Neural progenitor cell (in vitro differentiated cells): ENCODE results near the gene SRPK1. TPM values are rescaled to one million over a fixed set of nuclear protein-coding genes. Genes with fewer than 3 reads are reported as not detected.
"Not testable (repeated sequence)": the region's sequence is repeated elsewhere in the genome, so short reads cannot be mapped to it uniquely, and the experiment has no call there.

ENCODE experiments used
- DNase-seq: peaks from one replicate; pipeline ENCODE4 v3.0.0-alpha.2; 2016; ENCODE audit warnings: low spot score
- H2AFZ ChIP-seq: fragments of 200-600 bp; sonication (generic); replicated peaks from 2 replicates; pipeline ENCODE4 v1.6.1; 2016; ENCODE audit warnings: antibody characterized with exemption
- H3F3A ChIP-seq: fragments of 200-600 bp; sonication (generic); 2 replicates; pipeline ENCODE4 v1.6.1; 2016; ENCODE audit warnings: antibody characterized with exemption, low read depth
- H3K27ac ChIP-seq: fragments of 200-600 bp; sonication (generic); 2 replicates; pipeline ENCODE4 v1.5.1; 2016; ENCODE audit warnings: mild to moderate bottlenecking
- H3K27me3 ChIP-seq: fragments of 200-600 bp; sonication (generic); 2 replicates; pipeline ENCODE4 v1.6.1; 2016; ENCODE audit warnings: mild to moderate bottlenecking, moderate library complexity
- H3K36me3 ChIP-seq: fragments of 200-600 bp; sonication (generic); 2 replicates; pipeline ENCODE4 v1.5.1; 2016
- H3K4me1 ChIP-seq: fragments of 200-600 bp; sonication (generic); 2 replicates; pipeline ENCODE4 v1.6.1; 2016; ENCODE audit warnings: mixed run types
- H3K4me2 ChIP-seq: fragments of 200-600 bp; sonication (generic); 2 replicates; pipeline ENCODE4 v1.6.1; 2016
- H3K4me3 ChIP-seq: fragments of 200-600 bp; sonication (generic); 2 replicates; pipeline ENCODE4 v1.5.1; 2016
- H3K79me2 ChIP-seq: fragments of 200-600 bp; sonication (generic); 2 replicates; pipeline ENCODE4 v1.6.1; 2016; ENCODE audit warnings: low read depth
- H3K9ac ChIP-seq: fragments of 200-600 bp; sonication (generic); 2 replicates; pipeline ENCODE4 v1.6.1; 2016
- H3K9me3 ChIP-seq: fragments of 200-600 bp; sonication (generic); 2 replicates; pipeline ENCODE4 v1.5.1; 2016; ENCODE audit warnings: low read depth
- H4K20me1 ChIP-seq: fragments of 200-600 bp; sonication (generic); 2 replicates; pipeline ENCODE4 v1.6.1; 2016; ENCODE audit warnings: low read depth
- H3K27ac Mint-ChIP-seq: 3 replicates; pipeline ENCODE4 v1.8.0; 2021; ENCODE audit warnings: mixed read lengths
- H3K27me3 Mint-ChIP-seq: 2 replicates; pipeline ENCODE4 v1.8.0; 2022; ENCODE audit warnings: low read depth, mild to moderate bottlenecking, inconsistent platforms, moderate library complexity, mixed read lengths; ENCODE audit not compliant: insufficient read depth
- H3K36me3 Mint-ChIP-seq: 3 replicates; pipeline ENCODE4 v1.8.0; 2021; ENCODE audit warnings: mixed read lengths
- H3K4me1 Mint-ChIP-seq: 3 replicates; pipeline ENCODE4 v1.8.0; 2021; ENCODE audit warnings: mixed read lengths
- H3K4me3 Mint-ChIP-seq: 3 replicates; pipeline ENCODE4 v1.8.0; 2021; ENCODE audit warnings: mild to moderate bottlenecking, moderate library complexity, mixed read lengths
- H3K9me3 Mint-ChIP-seq: 3 replicates; pipeline ENCODE4 v1.8.0; 2020; ENCODE audit warnings: mixed read lengths
- CTCF ChIP-seq: fragments of 200-600 bp; sonication (generic); IDR thresholded peaks from 2 replicates; pipeline ENCODE4 v1.5.1; 2017; ENCODE audit warnings: antibody characterized with exemption, mild to moderate bottlenecking
- EZH2 ChIP-seq: fragments of 200-600 bp; sonication (generic); IDR thresholded peaks from 2 replicates; pipeline ENCODE4 v1.6.1; 2017; ENCODE audit warnings: antibody characterized with exemption, mild to moderate bottlenecking, moderate library complexity
- EZH2phosphoT487 ChIP-seq: fragments of 200-600 bp; sonication (generic); IDR thresholded peaks from 2 replicates; pipeline ENCODE4 v1.6.1; 2017; ENCODE audit warnings: antibody characterized with exemption
- total RNA-seq: library from RNA; depleted of rRNA; stranded (reverse); fragments of >200 nt; gene quantifications from 2 replicates; pipeline ENCODE4 v1.2.3, GENCODE V29; 2015; ENCODE audit warnings: low replicate concordance

SRPK1 gene
- total RNA-seq, 1 donor from 2014 or later: 181 TPM

- Histone ChIP-seq H3K4me3 (peak overlapping the region; percentile 66), H3K27me3 (no peaks in the 10 kb centered on the region), H4K20me1 (peaks cover 42% of the 10 kb centered on the region), H3K79me2 (peaks cover 54% of the 10 kb centered on the region), H3K9me3 (no peaks in the 10 kb centered on the region), H2AFZ (peak overlapping the region; percentile 26), H3K36me3 (peaks cover 3% of the 10 kb centered on the region), H3K4me1 (peaks cover 38% of the 10 kb centered on the region), H3K27ac (no peak overlapping the region), H3K4me2 (peak overlapping the region; percentile 87), H3F3A (peaks cover 14% of the 10 kb centered on the region), H3K9ac (peak overlapping the region; percentile 33)
- H3K9me3 Mint-ChIP-seq: no peaks in the 10 kb centered on the region
- H3K27ac Mint-ChIP-seq: peak overlapping the region; percentile 94
- TF ChIP-seq CTCF: no peak
- TF ChIP-seq EZH2: no peak
- peak; percentile 29 for TF ChIP-seq EZH2phosphoT487
- no peaks in the 10 kb centered on the region for H3K27me3 Mint-ChIP-seq
- peak overlapping the region; percentile 97 for H3K4me3 Mint-ChIP-seq
- H3K36me3 Mint-ChIP-seq: peaks cover 13% of the 10 kb centered on the region
- peak; percentile 62 for DNase-seq
- H3K4me1 Mint-ChIP-seq: peaks cover 34% of the 10 kb centered on the region
These were observed 809 bp downstream of the SRPK1 start for GRCh38 chr6:35919827-35920751.

GRCh38 chr6:35919085-35919826, 1.6 kb downstream of the SRPK1 start:
- TF ChIP-seq EZH2phosphoT487 (no peak), CTCF (no peak), EZH2 (no peak)
- H3K27ac Mint-ChIP-seq: peak overlapping the region; percentile 94
- peaks cover 32% of the 10 kb centered on the region for H3K4me1 Mint-ChIP-seq

GRCh38 chr6:35916893-35917292, 4.0 kb downstream of the SRPK1 start:
- DNase-seq, H2AFZ ChIP-seq, H3K27me3 ChIP-seq, H3K27ac ChIP-seq, H3K27ac Mint-ChIP-seq, H3K27me3 Mint-ChIP-seq, H3K4me3 Mint-ChIP-seq, H3K4me3 ChIP-seq, H3K9ac ChIP-seq, H3K9me3 ChIP-seq: not testable (repeated sequence)
- Mint-ChIP-seq H3K9me3 (peaks cover 13% of the 10 kb centered on the region), H3K4me1 (peaks cover 30% of the 10 kb centered on the region), H3K36me3 (peaks cover 33% of the 10 kb centered on the region)
- H3K79me2 ChIP-seq: peaks cover 86% of the 10 kb centered on the region
- peaks cover 35% of the 10 kb centered on the region for H3K4me1 ChIP-seq
- peak overlapping the region; percentile 87 for H3K4me2 ChIP-seq
- H3F3A ChIP-seq: peaks cover 14% of the 10 kb centered on the region
- H3K36me3 ChIP-seq: peaks cover 10% of the 10 kb centered on the region
- H4K20me1 ChIP-seq: peaks cover 42% of the 10 kb centered on the region

More at GRCh38 chr6:35919085-35919826, 1.6 kb downstream of the SRPK1 start:
- H3K9me3 ChIP-seq: no peaks in the 10 kb centered on the region
- H2AFZ ChIP-seq: no peak overlapping the region
- H3K27me3 Mint-ChIP-seq: no peaks in the 10 kb centered on the region
- H4K20me1 ChIP-seq: peaks cover 42% of the 10 kb centered on the region
- peaks cover 14% of the 10 kb centered on the region for H3F3A ChIP-seq
- H3K36me3 Mint-ChIP-seq: peaks cover 16% of the 10 kb centered on the region
- H3K27me3 ChIP-seq: no peaks in the 10 kb centered on the region
- H3K4me3 Mint-ChIP-seq: peak overlapping the region; percentile 97
- H3K4me1 ChIP-seq: peaks cover 38% of the 10 kb centered on the region
- peak overlapping the region; percentile 66 for H3K4me3 ChIP-seq
- H3K4me2 ChIP-seq: peak overlapping the region; percentile 87
- peaks cover 3% of the 10 kb centered on the region for H3K36me3 ChIP-seq
- peak; percentile 31 for DNase-seq
- H3K79me2 ChIP-seq: peaks cover 62% of the 10 kb centered on the region
- no peak overlapping the region for H3K27ac ChIP-seq
- H3K9ac ChIP-seq: peak overlapping the region; percentile 33
- peaks cover 2% of the 10 kb centered on the region for H3K9me3 Mint-ChIP-seq
